Stomach smooth muscle (tissue), 2 donors: ENCODE data around the gene SLC1A1.
"Not testable (repeated sequence)": the region's sequence is repeated elsewhere in the genome, so short reads cannot be mapped to it uniquely, and the experiment has no call there.

Source experiments
- H3K27ac ChIP-seq: one replicate; pipeline ENCODE4 v1.7.0; 2013; ENCODE audit warnings: mild to moderate bottlenecking, low read length, inconsistent platforms
- H3K27me3 ChIP-seq, 2 donors: one replicate each; pipeline ENCODE4 v1.7.0; 2013; ENCODE audit warnings: low read length in 2 of 2; ENCODE audit not compliant: insufficient read depth in 2 of 2, control insufficient read depth in 1 of 2
- H3K36me3 ChIP-seq, 2 donors: one replicate each; pipeline ENCODE4 v1.7.0; 2013; ENCODE audit warnings: low read length in 2 of 2; ENCODE audit not compliant: control insufficient read depth in 2 of 2, insufficient read depth in 2 of 2
- H3K4me1 ChIP-seq: one replicate; pipeline ENCODE4 v1.7.0; 2013; ENCODE audit warnings: low read length; ENCODE audit not compliant: control insufficient read depth, insufficient read depth
- H3K4me3 ChIP-seq, 2 donors: one replicate each; pipeline ENCODE4 v1.7.0; 2013; ENCODE audit warnings: low read length in 2 of 2
- H3K9ac ChIP-seq, 2 donors: one replicate each; pipeline ENCODE4 v1.7.0; 2013; ENCODE audit warnings: low read length in 2 of 2, mild to moderate bottlenecking in 1 of 2
- H3K9me3 ChIP-seq, 2 donors: one replicate each; pipeline ENCODE4 v1.7.0; 2013; ENCODE audit warnings: low read length in 2 of 2; ENCODE audit not compliant: control insufficient read depth in 2 of 2
- donor health status: healthy.
- donor health status: Pancreatic carcinoma.

The SLC1A1 gene

GRCh38 chr9:4592295-4592694, 102.0 kb downstream of the SLC1A1 start:
- Histone ChIP-seq H3K9me3 (no peaks in the 10 kb centered on the region), H3K36me3 (no peaks in the 10 kb centered on the region), H3K27ac (no peak overlapping the region), H3K9ac (no peak overlapping the region), H3K27me3 (no peaks in the 10 kb centered on the region), H3K4me1 (peaks cover 19% of the 10 kb centered on the region), H3K4me3 (no peak overlapping the region)

- Histone ChIP-seq H3K9ac (no peak overlapping the region), H3K9me3 (no peaks in the 10 kb centered on the region), H3K27me3 (no peaks in the 10 kb centered on the region), H3K36me3 (no peaks in the 10 kb centered on the region), H3K4me3 (no peak overlapping the region), H3K27ac (no peak overlapping the region), H3K4me1 (peaks cover 19% of the 10 kb centered on the region)
Observed at GRCh38 chr9:4592886-4593285, 102.6 kb downstream of the SLC1A1 start.

GRCh38 chr9:4594545-4594944, 104.3 kb downstream of the SLC1A1 start:
- peaks cover 14% of the 10 kb centered on the region for H3K4me1 ChIP-seq
- H3K36me3 ChIP-seq: no peaks in the 10 kb centered on the region
- H3K27me3 ChIP-seq: no peaks in the 10 kb centered on the region
- H3K4me3 ChIP-seq: no peak overlapping the region
- no peak overlapping the region for H3K9ac ChIP-seq
- no peak overlapping the region for H3K27ac ChIP-seq
- peaks cover 0 to 2% of the 10 kb centered on the region in 2 donors for H3K9me3 ChIP-seq

GRCh38 chr9:4594994-4595393, 104.7 kb downstream of the SLC1A1 start:
- no peaks in the 10 kb centered on the region for H3K27me3 ChIP-seq
- H3K9me3 ChIP-seq: peaks cover 0 to 2% of the 10 kb centered on the region in 2 donors
- no peaks in the 10 kb centered on the region for H3K36me3 ChIP-seq

GRCh38 chr9:4596165-4596922, 106.1 kb downstream of the SLC1A1 start:
- Histone ChIP-seq H3K9me3 (peaks cover 0 to 2% of the 10 kb centered on the region in 2 donors), H3K27me3 (no peaks in the 10 kb centered on the region), H3K4me3 (no peak overlapping the region), H3K4me1 (peaks cover 7% of the 10 kb centered on the region), H3K36me3 (no peaks in the 10 kb centered on the region), H3K9ac (no peak overlapping the region), H3K27ac (no peak overlapping the region)

More at GRCh38 chr9:4594994-4595393, 104.7 kb downstream of the SLC1A1 start:
- H3K27ac ChIP-seq: no peak overlapping the region
- H3K4me3 ChIP-seq: no peak overlapping the region
- H3K4me1 ChIP-seq: peaks cover 14% of the 10 kb centered on the region
- H3K9ac ChIP-seq: no peak overlapping the region

- H3K9ac ChIP-seq: no peak overlapping the region
- H3K4me1 ChIP-seq: peaks cover 5% of the 10 kb centered on the region
- no peak overlapping the region for H3K4me3 ChIP-seq
- no peaks in the 10 kb centered on the region for H3K27me3 ChIP-seq
- peaks cover 0 to 2% of the 10 kb centered on the region in 2 donors for H3K9me3 ChIP-seq
- no peaks in the 10 kb centered on the region for H3K36me3 ChIP-seq
- no peak overlapping the region for H3K27ac ChIP-seq
Observed at GRCh38 chr9:4600368-4600767, 110.1 kb downstream of the SLC1A1 start.

- Histone ChIP-seq H3K9ac (no peak overlapping the region), H3K36me3 (no peaks in the 10 kb centered on the region), H3K4me1 (no peaks in the 10 kb centered on the region), H3K9me3 (peaks cover 0 to 2% of the 10 kb centered on the region in 2 donors), H3K27ac (no peak overlapping the region), H3K4me3 (no peak overlapping the region), H3K27me3 (no peaks in the 10 kb centered on the region)
Observed at GRCh38 chr9:4603830-4604229, 113.6 kb downstream of the SLC1A1 start.

GRCh38 chr9:4604678-4605095, 114.4 kb downstream of the SLC1A1 start:
- Histone ChIP-seq H3K4me3 (no peak overlapping the region), H3K4me1 (no peaks in the 10 kb centered on the region), H3K9me3 (no peaks in the 10 kb centered on the region), H3K9ac (no peak overlapping the region), H3K27ac (no peak overlapping the region), H3K36me3 (no peaks in the 10 kb centered on the region), H3K27me3 (no peaks in the 10 kb centered on the region)

GRCh38 chr9:4606033-4606432, 115.8 kb downstream of the SLC1A1 start:
- not testable (repeated sequence) for H3K4me3 ChIP-seq, H3K27me3 ChIP-seq, H3K36me3 ChIP-seq, H3K27ac ChIP-seq, H3K9me3 ChIP-seq, H3K9ac ChIP-seq, H3K4me1 ChIP-seq

- H3K9me3 ChIP-seq: no peaks in the 10 kb centered on the region
- H3K36me3 ChIP-seq: no peaks in the 10 kb centered on the region
Observed at GRCh38 chr9:4614627-4615026, 124.4 kb downstream of the SLC1A1 start.

GRCh38 chr9:4615251-4615650, 125.0 kb downstream of the SLC1A1 start:
- Histone ChIP-seq H3K4me3 (no peak overlapping the region), H3K27ac (no peak overlapping the region), H3K9me3 (no peaks in the 10 kb centered on the region), H3K4me1 (no peaks in the 10 kb centered on the region), H3K27me3 (no peaks in the 10 kb centered on the region), H3K9ac (no peak overlapping the region), H3K36me3 (no peaks in the 10 kb centered on the region)

More at GRCh38 chr9:4614627-4615026, 124.4 kb downstream of the SLC1A1 start:
- Histone ChIP-seq H3K4me1 (no peaks in the 10 kb centered on the region), H3K27me3 (no peaks in the 10 kb centered on the region), H3K9ac (no peak overlapping the region), H3K4me3 (no peak overlapping the region), H3K27ac (no peak overlapping the region)
